K562 (cell line): ENCODE results near the gene TCF23. TPM values are rescaled to one million over a fixed set of nuclear protein-coding genes. Genes with fewer than 3 reads are reported as not detected.

Experiments
- ATAC-seq: fragments of 200-7000 bp; cut with Tn5 transposase; 3 replicates; pipeline ENCODE4 v1.9.1; 2020; ENCODE audit warnings: moderate library complexity
- BruUV-seq: library from RNA; stranded (reverse); fragments of 400-500 nt; replicated peaks from 2 replicates; lab custom pipeline; 2021; lab: Mats Ljungman, UMichigan
- CTCF ChIA-PET: fragments of 300-600 bp; formaldehyde crosslinking; extraction: SDS; loops from one replicate; lab custom pipeline; 2021; ENCODE audit warnings: low intra/inter-chr PET ratio; lab: Yijun Ruan, JAX
- POLR2A ChIA-PET: fragments of 300-600, 350-650 bp; sonication (Branson Sonifier 250); formaldehyde crosslinking; extraction: SDS; loops from one replicate; lab custom pipeline; 2021; ENCODE audit warnings: antibody characterized with exemption, inconsistent platforms; lab: Yijun Ruan, JAX
- DNase-seq, 4 experiments: peaks; one replicate each; pipeline versions ENCODE4 v3.0.0 to v3.0.0-alpha.2; 2011 to 2018; ENCODE audit warnings: low spot score in 3 of 4, mixed read lengths in 3 of 4; ENCODE audit errors: extremely low read depth in 1 of 4
- FAIRE-seq: peaks from 2 replicates; lab custom pipeline; 2011; peaks lifted over from hg19 to GRCh38; lab: Jason Lieb, UNC
- H2AFZ ChIP-seq: 2 replicates; pipeline ENCODE4 v1.6.0; 2011; ENCODE audit warnings: low read depth, low read length, control low read depth, inconsistent platforms
- H3K27ac ChIP-seq: fragments of 200-600 bp; 3 replicates; pipeline ENCODE4 v1.8.0; 2011; ENCODE audit warnings: low read depth, mild to moderate bottlenecking, control low read depth, inconsistent platforms, low read length, moderate library complexity, mixed read lengths; ENCODE audit errors: extremely low read depth
- H3K27me3 ChIP-seq, 2 experiments: fragments of 300-600 bp in 1 of 2; 2 replicates in 1 of 2; 3 replicates in 1 of 2; pipeline versions ENCODE4 v1.6.0 to v1.8.0; 2011; ENCODE audit warnings: inconsistent platforms in 2 of 2, low read length in 2 of 2, mild to moderate bottlenecking in 1 of 2, mixed read lengths in 1 of 2, moderate library complexity in 1 of 2; ENCODE audit not compliant: control insufficient read depth in 2 of 2, insufficient read depth in 2 of 2
- H3K36me3 ChIP-seq: fragments of 300-600 bp; 3 replicates; pipeline ENCODE4 v1.8.0; 2011; ENCODE audit warnings: mild to moderate bottlenecking, low read length, inconsistent platforms; ENCODE audit not compliant: control insufficient read depth, insufficient read depth
- H3K4me1 ChIP-seq, 2 experiments: fragments of 200-600 bp in 1 of 2; replicated peaks in 1 of 2; 2 replicates in 1 of 2; 3 replicates in 1 of 2; pipeline versions ENCODE4 v1.5.1 to v1.8.0; 2011; ENCODE audit warnings: inconsistent platforms in 2 of 2, low read length in 2 of 2, mild to moderate bottlenecking in 1 of 2, mixed read lengths in 1 of 2, moderate library complexity in 1 of 2; ENCODE audit not compliant: control insufficient read depth in 2 of 2, insufficient read depth in 2 of 2
- H3K4me2 ChIP-seq: 2 replicates; pipeline ENCODE4 v1.6.1; 2011; ENCODE audit warnings: low read length, control low read depth, inconsistent platforms, mixed read lengths; ENCODE audit not compliant: insufficient read depth
- H3K4me3 ChIP-seq: fragments of 200-600 bp; sonication (generic), shearing (Covaris generic); 2 replicates; pipeline ENCODE4 v1.5.1; 2016; ENCODE audit warnings: control low read depth, inconsistent platforms
- H3K79me2 ChIP-seq: fragments of 200-600 bp; 3 replicates; pipeline ENCODE4 v1.8.0; 2011; ENCODE audit warnings: low read length, inconsistent platforms; ENCODE audit not compliant: control insufficient read depth, insufficient read depth
- H3K9ac ChIP-seq, 2 experiments: 2 replicates each; pipeline versions ENCODE4 v1.6.0 to v1.6.1; 2011; ENCODE audit warnings: low read depth in 2 of 2, low read length in 2 of 2, control low read depth in 1 of 2, inconsistent platforms in 1 of 2, mild to moderate bottlenecking in 1 of 2, mixed read lengths in 1 of 2; ENCODE audit not compliant: insufficient read depth in 1 of 2
- H3K9me1 ChIP-seq: one replicate; pipeline ENCODE4 v1.6.0; 2011; ENCODE audit warnings: inconsistent platforms, mild to moderate bottlenecking, low read length, moderate library complexity; ENCODE audit not compliant: control insufficient read depth, insufficient read depth
- H3K9me3 ChIP-seq: replicated peaks from 2 replicates; pipeline ENCODE4 v1.5.1; 2011; ENCODE audit warnings: low read depth, low read length, inconsistent platforms; ENCODE audit not compliant: control insufficient read depth, insufficient read depth
- H4K20me1 ChIP-seq: replicated peaks from 2 replicates; pipeline ENCODE4 v1.6.1; 2011; ENCODE audit warnings: low read length, inconsistent platforms, mixed read lengths; ENCODE audit not compliant: control insufficient read depth, insufficient read depth
- BMI1 ChIP-seq: fragments of 150-350 bp; IDR thresholded peaks from 2 replicates; pipeline ENCODE4 v1.6.1; 2014; ENCODE audit warnings: low read length
- BRD4 ChIP-seq: fragments of 200-600 bp; sonication (generic); IDR thresholded peaks from 2 replicates; pipeline ENCODE4 v1.6.1; 2017; ENCODE audit warnings: inconsistent platforms
- CBFA2T3 ChIP-seq: fragments of 450-650 bp; IDR thresholded peaks from 2 replicates; pipeline ENCODE4 v1.6.1; 2017
- EP300 ChIP-seq: IDR thresholded peaks from 2 replicates; pipeline ENCODE4 v1.6.1; 2012; ENCODE audit warnings: low read length, improper control_type of control experiment
- ETV5 ChIP-seq: sonication (generic); formaldehyde crosslinking; IDR thresholded peaks from 2 replicates; pipeline ENCODE4 v1.4.0; 2020; ENCODE audit warnings: low read depth, mild to moderate bottlenecking, missing genetic modification reagents
- HNRNPLL ChIP-seq: fragments of 200-400 bp; formaldehyde crosslinking; IDR thresholded peaks from 2 replicates; pipeline ENCODE4 v1.6.1; 2017; ENCODE audit warnings: low read length, low read depth, mild to moderate bottlenecking; ENCODE audit not compliant: poor library complexity, severe bottlenecking
- MCM5 ChIP-seq: fragments of 450-650 bp; IDR thresholded peaks from 2 replicates; pipeline ENCODE4 v1.6.1; 2016; ENCODE audit warnings: low read depth
- STAT5B ChIP-seq: fragments of 250-450 bp; sonication (Bioruptor Pico); IDR thresholded peaks from 2 replicates; pipeline ENCODE4 v1.8.0; 2021; ENCODE audit warnings: mild to moderate bottlenecking, inconsistent platforms
- THRB ChIP-seq: fragments of 450-650 bp; formaldehyde crosslinking; conservative IDR thresholded peaks from 2 replicates; pipeline ENCODE4 v1.4.0; 2022; ENCODE audit warnings: mild to moderate bottlenecking, missing genetic modification characterization
- TOE1 ChIP-seq, 2 experiments: fragments of 450-650 bp in 1 of 2; sonication (generic) in 1 of 2; formaldehyde crosslinking in 1 of 2; IDR thresholded peaks; 2 replicates each; pipeline versions ENCODE4 v1.7.1 to v1.8.0; 2016 to 2022; ENCODE audit warnings: borderline replicate concordance in 2 of 2, mild to moderate bottlenecking in 2 of 2, antibody characterized with exemption in 1 of 2, inconsistent platforms in 1 of 2, low read depth in 1 of 2, missing genetic modification reagents in 1 of 2, moderate library complexity in 1 of 2
- ZC3H11A ChIP-seq: IDR thresholded peaks from 2 replicates; pipeline ENCODE4 v1.6.1; 2012; ENCODE audit warnings: low read depth, low read length, improper control_type of control experiment
- ZFP1 ChIP-seq: fragments of 450-650 bp; formaldehyde crosslinking; IDR thresholded peaks from 2 replicates; pipeline ENCODE4 v1.4.0; 2020; ENCODE audit warnings: mild to moderate bottlenecking, mixed read lengths
- ZNF551 ChIP-seq: fragments of 250-450 bp; sonication (Bioruptor Pico); IDR thresholded peaks from 2 replicates; pipeline ENCODE4 v1.5.0; 2021; ENCODE audit warnings: mild to moderate bottlenecking, moderate library complexity
- WGBS: fragments of 100-300 bp; shearing (Covaris generic); methylation state at CpG from one replicate; pipeline ENCODE4 v1.1.6; 2016; ENCODE audit warnings: low coverage, mixed read lengths; ENCODE audit not compliant: insufficient coverage; ENCODE audit errors: missing lambda C conversion rate; 5-methylcytosine and 5-hydroxymethylcytosine counted together
- in situ Hi-C: fragments of 300-500 bp; cut with MboI; formaldehyde crosslinking; loops from 4 replicates; pipeline ENCODE4 v1.15.0; 2018; ENCODE audit warnings: inconsistent platforms, mixed read lengths
- intact Hi-C: fragments of 100-400 bp; cut with micrococcal nuclease; formaldehyde crosslinking; loops from 2 replicates; pipeline ENCODE4 v1.14.2; 2022
- polyA plus RNA-seq, 8 experiments: library from polyadenylated mRNA; depleted of rRNA in 4 of 8; stranded (reverse) in 5 of 8; unstranded in 3 of 8; fragments of >200 nt; fragmentation: Nextera tagmentation in 2 of 8; fragmentation: Illumina TruSeq in 1 of 8; extraction: Ambion mirVana in 2 of 8; extraction: Trizol in 1 of 8; gene quantifications; 2 replicates each; pipeline versions ENCODE4 v1.2.1 to v1.2.3, GENCODE V29; 2011 to 2014; ENCODE audit warnings: inconsistent platforms in 1 of 8, missing spikeins in 1 of 8
- total RNA-seq, 7 experiments: library from RNA; depleted of rRNA in 6 of 7; stranded (reverse); fragments of >200 nt in 6 of 7; fragmentation: Illumina TruSeq in 2 of 7; extraction: Trizol in 2 of 7; gene quantifications; 2 replicates each; pipeline versions ENCODE4 v1.2.1 to v1.2.3, GENCODE V29; 2011 to 2021; ENCODE audit warnings: low replicate concordance in 1 of 7
- TF ChIP-seq, protein P1 (sequence below), 2 experiments: IDR thresholded peaks; 2 replicates each; pipeline ENCODE4 v1.6.1; 2012; ENCODE audit warnings: improper control_type of control experiment in 2 of 2, low read depth in 2 of 2, low read length in 2 of 2, borderline replicate concordance in 1 of 2
- TF ChIP-seq, protein P2 (sequence below): sonication (generic); formaldehyde crosslinking; IDR thresholded peaks from 2 replicates; pipeline ENCODE4 v1.8.0; 2022; ENCODE audit warnings: missing genetic modification reagents, mild to moderate bottlenecking, moderate library complexity, borderline replicate concordance
- TF ChIP-seq, protein P3 (sequence below): sonication (generic); formaldehyde crosslinking; IDR thresholded peaks from 2 replicates; pipeline ENCODE4 v1.8.0; 2022; ENCODE audit warnings: mild to moderate bottlenecking, low read depth, missing genetic modification reagents

The TCF23 gene
- total and polyA plus RNA-seq, 9 of the 15 experiments (the other 6 are each of a cell fraction or from before 2014, with no cell fraction given), result 0.07 TPM; not detected in 8

DNA sequence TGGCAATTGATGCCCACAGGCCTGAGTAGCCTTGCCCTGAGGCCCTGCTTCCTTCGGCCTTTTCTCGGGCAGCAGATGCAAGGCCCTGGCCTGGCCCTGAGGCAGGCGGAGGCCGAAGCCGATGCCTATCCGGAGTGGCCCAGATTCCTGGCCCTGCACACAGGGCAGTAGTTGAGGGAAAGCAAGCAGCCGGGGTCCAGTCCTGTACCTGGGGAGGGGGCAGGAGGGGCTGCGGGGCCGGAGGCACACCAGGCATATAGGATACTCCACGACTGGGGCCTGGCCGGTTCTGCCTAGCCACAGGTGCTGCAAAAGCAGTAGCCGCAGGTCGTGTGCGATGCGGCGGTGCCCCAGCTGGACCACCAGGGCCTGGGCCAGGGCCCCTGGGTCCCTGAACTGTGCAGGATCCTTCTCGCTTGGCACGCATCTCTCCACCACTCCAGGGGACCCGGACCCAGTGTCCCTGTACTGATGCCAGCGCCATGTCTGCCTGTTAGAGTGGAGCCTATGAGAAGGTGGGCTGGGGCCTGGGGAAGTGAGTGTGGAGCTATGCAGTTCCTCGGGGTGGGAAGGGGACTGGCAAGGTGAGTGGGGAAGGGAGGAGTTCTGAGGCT is 11.4 kb upstream of the TCF23 start (continued):
- TF ChIP-seq, protein P1, sequence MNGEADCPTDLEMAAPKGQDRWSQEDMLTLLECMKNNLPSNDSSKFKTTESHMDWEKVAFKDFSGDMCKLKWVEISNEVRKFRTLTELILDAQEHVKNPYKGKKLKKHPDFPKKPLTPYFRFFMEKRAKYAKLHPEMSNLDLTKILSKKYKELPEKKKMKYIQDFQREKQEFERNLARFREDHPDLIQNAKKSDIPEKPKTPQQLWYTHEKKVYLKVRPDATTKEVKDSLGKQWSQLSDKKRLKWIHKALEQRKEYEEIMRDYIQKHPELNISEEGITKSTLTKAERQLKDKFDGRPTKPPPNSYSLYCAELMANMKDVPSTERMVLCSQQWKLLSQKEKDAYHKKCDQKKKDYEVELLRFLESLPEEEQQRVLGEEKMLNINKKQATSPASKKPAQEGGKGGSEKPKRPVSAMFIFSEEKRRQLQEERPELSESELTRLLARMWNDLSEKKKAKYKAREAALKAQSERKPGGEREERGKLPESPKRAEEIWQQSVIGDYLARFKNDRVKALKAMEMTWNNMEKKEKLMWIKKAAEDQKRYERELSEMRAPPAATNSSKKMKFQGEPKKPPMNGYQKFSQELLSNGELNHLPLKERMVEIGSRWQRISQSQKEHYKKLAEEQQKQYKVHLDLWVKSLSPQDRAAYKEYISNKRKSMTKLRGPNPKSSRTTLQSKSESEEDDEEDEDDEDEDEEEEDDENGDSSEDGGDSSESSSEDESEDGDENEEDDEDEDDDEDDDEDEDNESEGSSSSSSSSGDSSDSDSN (IDR thresholded peaks at IDR 0.05; ENCODE audit: borderline replicate concordance in 1 of 2, low read depth in 2 of 2, low read length in 2 of 2), result no peak
- TF ChIP-seq ZFP1 (CRISPR knock-in tag) (no peak), ZNF551 (CRISPR knock-in tag) (no peak), CBFA2T3 (no peak), MCM5 (no peak), HNRNPLL (no peak)
- TF ChIP-seq, protein P2, sequence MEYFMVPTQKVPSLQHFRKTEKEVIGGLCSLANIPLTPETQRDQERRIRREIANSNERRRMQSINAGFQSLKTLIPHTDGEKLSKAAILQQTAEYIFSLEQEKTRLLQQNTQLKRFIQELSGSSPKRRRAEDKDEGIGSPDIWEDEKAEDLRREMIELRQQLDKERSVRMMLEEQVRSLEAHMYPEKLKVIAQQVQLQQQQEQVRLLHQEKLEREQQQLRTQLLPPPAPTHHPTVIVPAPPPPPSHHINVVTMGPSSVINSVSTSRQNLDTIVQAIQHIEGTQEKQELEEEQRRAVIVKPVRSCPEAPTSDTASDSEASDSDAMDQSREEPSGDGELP (CRISPR knock-in tag), result no peak

- FAIRE-seq (no peak), DNase-seq (no peak), ATAC-seq (no peak)
- peaks cover 5% of the 10 kb centered on the region for H3K9me1 ChIP-seq
- H3K4me1 ChIP-seq, result peaks cover 11 to 23% of the 10 kb centered on the region in 2 experiments; a peak in 4 of 5 replicates
- H3K79me2 ChIP-seq, result peaks cover 14% of the 10 kb centered on the region
- in situ Hi-C loops, result no loop called here
- peaks cover 4% of the 10 kb centered on the region; the same call in 1 of the 3 replicates for H3K36me3 ChIP-seq
- intact Hi-C loops, result no loop called here
- no peak overlapping the region for H3K4me2 ChIP-seq
- no peak overlapping the region for H3K4me3 ChIP-seq
- POLR2A ChIA-PET, result no interaction called here
- no TSS peak for BruUV-seq
- WGBS, result 26% methylated on average over 7 of the region's 7 CpGs
- H3K9ac ChIP-seq, result no peak overlapping the region
- no peak overlapping the region for H3K27ac ChIP-seq
- no peak overlapping the region for H2AFZ ChIP-seq
- H3K9me3 ChIP-seq, result peaks cover 2% of the 10 kb centered on the region
- H3K27me3 ChIP-seq, result no peaks in the 10 kb centered on the region
- CTCF ChIA-PET, result no interaction called here
- no peaks in the 10 kb centered on the region; the same call in 1 of the 2 replicates for H4K20me1 ChIP-seq
- TF ChIP-seq ETV5, result no peak
- no peak for TF ChIP-seq BMI1
- no peak for TF ChIP-seq THRB (CRISPR knock-in tag)
- TF ChIP-seq, protein P3, sequence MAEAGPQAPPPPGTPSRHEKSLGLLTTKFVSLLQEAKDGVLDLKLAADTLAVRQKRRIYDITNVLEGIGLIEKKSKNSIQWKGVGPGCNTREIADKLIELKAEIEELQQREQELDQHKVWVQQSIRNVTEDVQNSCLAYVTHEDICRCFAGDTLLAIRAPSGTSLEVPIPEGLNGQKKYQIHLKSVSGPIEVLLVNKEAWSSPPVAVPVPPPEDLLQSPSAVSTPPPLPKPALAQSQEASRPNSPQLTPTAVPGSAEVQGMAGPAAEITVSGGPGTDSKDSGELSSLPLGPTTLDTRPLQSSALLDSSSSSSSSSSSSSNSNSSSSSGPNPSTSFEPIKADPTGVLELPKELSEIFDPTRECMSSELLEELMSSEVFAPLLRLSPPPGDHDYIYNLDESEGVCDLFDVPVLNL (CRISPR knock-in tag), result no peak
- TF ChIP-seq BRD4, result no peak
- TF ChIP-seq TOE1 (IDR thresholded peaks at IDR 0.05; ENCODE audit: borderline replicate concordance), result no peak
- TF ChIP-seq TOE1 (CRISPR knock-in tag; IDR thresholded peaks at IDR 0.05; ENCODE audit: borderline replicate concordance, low read depth), result no peak
- TF ChIP-seq STAT5B (CRISPR knock-in tag), result no peak
- TF ChIP-seq ZC3H11A, result no peak
- TF ChIP-seq EP300, result no peak
Measured at GRCh38 chr2:27138111-27138510, 10.7 kb upstream of the TCF23 start.
